22Rv1 (cell line): ENCODE results near the gene CDC73.

ENCODE experiments used
- H3K27ac ChIP-seq: fragments of 450-650 bp; 2 replicates; pipeline ENCODE4 v1.5.1; 2017
- ZFX ChIP-seq: fragments of 450-650 bp; IDR thresholded peaks from 2 replicates; pipeline ENCODE4 v1.6.1; 2017; ENCODE audit warnings: antibody characterized with exemption, borderline replicate concordance
- TF ChIP-seq, protein P1 (sequence below): fragments of 450-650 bp; IDR thresholded peaks from 2 replicates; pipeline ENCODE4 v1.5.1; 2017; ENCODE audit warnings: mild to moderate bottlenecking

CDC73 gene

DNA sequence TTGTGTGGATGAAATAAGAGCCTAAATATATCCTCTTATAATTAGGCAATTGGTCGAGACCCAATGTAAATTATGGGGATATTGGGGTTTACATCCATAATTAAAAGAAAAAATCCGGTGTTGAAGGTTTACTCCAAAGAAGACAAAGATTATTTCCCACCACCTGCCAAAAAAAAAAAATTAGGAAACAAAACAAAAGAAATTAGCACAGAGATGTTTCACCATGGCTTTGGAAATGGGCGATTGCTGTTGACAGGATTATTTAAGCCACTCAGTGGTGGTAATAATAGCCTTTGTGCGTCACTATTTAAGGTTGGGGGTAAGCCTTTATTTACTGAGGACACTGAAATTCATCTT, 16.0 kb upstream of the CDC73 start:
- H3K27ac ChIP-seq: peak overlapping the region; percentile 89
- TF ChIP-seq, protein P1, sequence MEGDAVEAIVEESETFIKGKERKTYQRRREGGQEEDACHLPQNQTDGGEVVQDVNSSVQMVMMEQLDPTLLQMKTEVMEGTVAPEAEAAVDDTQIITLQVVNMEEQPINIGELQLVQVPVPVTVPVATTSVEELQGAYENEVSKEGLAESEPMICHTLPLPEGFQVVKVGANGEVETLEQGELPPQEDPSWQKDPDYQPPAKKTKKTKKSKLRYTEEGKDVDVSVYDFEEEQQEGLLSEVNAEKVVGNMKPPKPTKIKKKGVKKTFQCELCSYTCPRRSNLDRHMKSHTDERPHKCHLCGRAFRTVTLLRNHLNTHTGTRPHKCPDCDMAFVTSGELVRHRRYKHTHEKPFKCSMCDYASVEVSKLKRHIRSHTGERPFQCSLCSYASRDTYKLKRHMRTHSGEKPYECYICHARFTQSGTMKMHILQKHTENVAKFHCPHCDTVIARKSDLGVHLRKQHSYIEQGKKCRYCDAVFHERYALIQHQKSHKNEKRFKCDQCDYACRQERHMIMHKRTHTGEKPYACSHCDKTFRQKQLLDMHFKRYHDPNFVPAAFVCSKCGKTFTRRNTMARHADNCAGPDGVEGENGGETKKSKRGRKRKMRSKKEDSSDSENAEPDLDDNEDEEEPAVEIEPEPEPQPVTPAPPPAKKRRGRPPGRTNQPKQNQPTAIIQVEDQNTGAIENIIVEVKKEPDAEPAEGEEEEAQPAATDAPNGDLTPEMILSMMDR: no peak
- no peak for TF ChIP-seq ZFX

DNA sequence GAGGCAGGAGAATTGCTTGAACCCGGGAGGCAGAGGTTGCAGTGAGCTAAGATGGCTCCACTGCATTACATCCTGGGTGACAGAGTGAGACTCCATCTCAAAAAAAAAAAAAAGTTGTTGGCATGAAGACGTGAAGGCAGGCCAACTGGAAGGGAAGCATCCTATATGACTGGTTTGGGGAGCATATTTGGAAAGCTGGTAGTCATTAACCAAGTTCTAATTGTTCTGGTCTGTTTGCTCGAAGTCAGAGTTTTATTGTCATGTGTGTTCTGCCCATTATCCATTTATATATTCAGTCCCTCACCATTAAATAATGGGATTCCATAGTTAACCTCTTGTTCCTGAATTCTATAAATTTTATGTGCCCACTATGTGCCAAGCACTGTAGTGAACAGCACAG, 13.4 kb upstream of the CDC73 start:
- no peak for TF ChIP-seq ZFX
- TF ChIP-seq, protein P1: no peak

DNA sequence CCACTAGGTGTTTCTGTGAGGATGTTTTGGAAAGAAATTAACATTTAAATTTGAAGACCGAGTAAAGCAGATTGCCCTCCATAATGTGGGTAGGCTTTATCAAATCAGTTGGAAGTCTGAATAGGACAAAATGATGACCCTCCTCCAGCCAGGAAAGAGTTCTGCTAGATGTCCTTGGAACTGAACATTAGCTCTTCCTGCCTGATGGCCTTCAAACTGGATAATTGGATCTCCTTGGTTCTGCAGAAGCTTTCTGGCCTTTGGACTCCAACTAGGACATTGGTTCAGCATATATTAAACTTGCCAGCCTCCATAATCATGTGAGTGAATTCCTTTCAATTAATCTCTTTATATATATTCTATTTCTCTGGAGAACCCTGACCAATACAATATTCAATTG, 12.2 kb upstream of the CDC73 start:
- H3K27ac ChIP-seq: no peak overlapping the region
- no peak for TF ChIP-seq ZFX
- TF ChIP-seq, protein P1: no peak

More for the DNA sequence above, 13.4 kb upstream of the CDC73 start:
- H3K27ac ChIP-seq: no peak overlapping the region

DNA sequence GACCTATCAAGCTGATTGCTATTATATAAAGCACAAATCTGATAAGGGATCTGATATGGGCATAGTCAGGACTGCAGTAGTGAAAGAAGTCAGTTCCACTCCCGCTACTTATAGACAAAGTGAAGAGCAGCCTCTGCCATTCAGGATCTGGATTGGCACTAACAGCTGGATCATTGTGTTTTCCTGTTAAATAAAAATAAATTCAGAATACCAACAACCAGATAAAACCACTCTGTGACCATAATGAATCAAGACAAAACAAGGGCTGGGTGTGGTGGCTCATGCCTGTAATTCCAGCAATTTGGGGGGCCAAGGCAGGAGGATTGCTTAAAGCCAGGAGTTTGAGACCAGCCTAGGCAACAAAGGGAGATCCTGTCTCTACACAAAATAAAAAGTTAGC, 11.6 kb upstream of the CDC73 start:
- no peak overlapping the region for H3K27ac ChIP-seq
- no peak for TF ChIP-seq ZFX
- TF ChIP-seq, protein P1: no peak

DNA sequence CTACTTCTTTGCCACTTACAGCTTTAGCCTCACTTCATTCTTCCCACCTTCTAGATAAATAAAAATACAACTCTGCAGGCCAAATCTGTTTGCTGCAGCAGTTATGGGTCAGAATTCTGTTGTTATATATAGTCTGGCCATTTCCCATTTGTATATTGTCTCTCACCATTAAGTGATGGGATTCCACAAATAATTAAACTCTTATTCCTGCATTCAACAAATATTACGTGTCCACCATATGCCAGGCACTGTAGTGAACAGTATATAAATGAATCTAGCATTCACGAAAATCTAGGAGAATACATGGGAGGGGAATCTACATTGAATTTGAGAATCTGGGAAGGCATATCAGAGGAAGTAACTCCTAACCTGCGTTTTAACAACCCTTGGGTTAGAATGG, 11.0 kb upstream of the CDC73 start:
- no peak overlapping the region for H3K27ac ChIP-seq
- TF ChIP-seq, protein P1: no peak
- no peak for TF ChIP-seq ZFX

DNA sequence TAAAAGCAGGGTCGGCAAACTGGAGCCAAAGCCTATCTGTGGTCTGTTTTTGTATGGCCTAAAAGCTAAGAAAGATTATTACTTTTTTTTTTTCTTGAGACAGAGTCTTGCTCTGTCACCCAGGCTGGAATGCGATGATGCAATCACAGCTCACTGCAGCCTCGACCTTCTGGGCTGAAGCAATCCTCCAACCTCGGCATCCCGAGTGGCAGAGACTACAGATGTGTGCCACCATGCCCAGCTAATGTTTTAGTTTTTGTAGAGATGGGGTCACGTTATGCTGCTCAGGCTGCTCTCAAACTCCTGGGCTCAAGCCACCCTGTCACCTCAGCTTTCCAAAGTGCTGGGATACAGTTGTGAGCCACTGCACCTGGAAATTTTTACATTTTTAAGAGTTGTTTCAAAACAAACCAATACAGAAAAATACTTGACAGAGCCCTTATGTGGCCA, 10.2 kb upstream of the CDC73 start:
- TF ChIP-seq, protein P1: no peak
- TF ChIP-seq ZFX: no peak
- H3K27ac ChIP-seq: no peak overlapping the region

DNA sequence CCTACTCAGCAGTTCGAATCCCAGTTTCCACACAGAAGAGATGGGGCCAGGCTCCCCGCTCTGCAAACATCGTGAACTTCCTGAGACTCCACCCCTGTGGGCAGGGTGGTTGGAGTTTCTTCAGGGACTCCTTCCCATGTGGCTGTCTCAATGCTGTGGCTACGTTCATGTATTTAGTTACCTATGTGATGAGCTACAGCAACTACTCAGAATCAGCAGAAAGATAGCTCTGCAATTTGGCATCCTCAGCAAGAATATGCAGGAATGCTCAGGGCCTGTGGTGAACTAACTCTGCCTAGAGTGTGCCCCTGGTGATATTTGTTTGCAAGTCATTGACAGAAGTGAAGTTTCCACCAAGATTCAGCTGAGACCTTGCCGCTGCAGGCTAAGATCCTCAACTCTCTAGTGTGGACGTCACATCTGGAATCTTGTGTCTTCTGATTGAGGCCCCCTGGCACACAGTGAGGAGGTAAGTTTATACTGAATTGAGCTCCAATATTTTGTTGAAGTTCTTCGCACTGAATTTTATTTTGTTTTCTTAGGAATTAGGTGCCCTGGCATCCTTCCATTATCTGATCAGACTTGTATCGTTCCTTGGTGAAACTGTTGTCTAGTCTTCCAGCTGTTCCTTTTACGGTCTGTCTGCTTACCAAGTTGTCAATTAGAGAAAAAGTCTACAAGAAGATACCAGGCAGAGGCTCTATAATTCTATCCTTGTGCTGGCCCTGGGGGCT, 8.4 kb upstream of the CDC73 start:
- H3K27ac ChIP-seq: no peak overlapping the region

More for the DNA sequence above, 8.4 kb upstream of the CDC73 start:
- no peak for TF ChIP-seq ZFX
- TF ChIP-seq, protein P1: no peak
